ENCODE measurements around the gene TXNL1.

DNA sequence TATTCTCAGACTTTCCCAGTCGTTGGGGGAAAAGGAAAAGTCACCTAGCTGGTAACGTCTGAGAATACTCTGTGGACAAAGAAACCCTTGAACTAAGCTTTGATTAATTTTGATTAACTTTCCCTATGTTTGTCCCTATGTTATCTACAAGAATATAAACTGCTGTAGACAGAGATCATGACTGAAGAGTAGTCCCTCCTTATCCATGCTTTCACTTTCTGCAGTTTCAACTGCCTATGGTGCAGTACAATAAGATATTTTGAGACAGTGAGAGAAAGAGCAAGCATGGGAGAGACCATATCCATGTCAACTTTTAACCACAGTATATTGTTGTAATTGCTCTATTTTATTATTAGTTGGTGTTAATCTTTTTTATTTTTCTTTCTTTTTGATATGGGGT, 31.8 kb downstream of the TXNL1 start:
- TF ChIP-seq, protein P1, sequence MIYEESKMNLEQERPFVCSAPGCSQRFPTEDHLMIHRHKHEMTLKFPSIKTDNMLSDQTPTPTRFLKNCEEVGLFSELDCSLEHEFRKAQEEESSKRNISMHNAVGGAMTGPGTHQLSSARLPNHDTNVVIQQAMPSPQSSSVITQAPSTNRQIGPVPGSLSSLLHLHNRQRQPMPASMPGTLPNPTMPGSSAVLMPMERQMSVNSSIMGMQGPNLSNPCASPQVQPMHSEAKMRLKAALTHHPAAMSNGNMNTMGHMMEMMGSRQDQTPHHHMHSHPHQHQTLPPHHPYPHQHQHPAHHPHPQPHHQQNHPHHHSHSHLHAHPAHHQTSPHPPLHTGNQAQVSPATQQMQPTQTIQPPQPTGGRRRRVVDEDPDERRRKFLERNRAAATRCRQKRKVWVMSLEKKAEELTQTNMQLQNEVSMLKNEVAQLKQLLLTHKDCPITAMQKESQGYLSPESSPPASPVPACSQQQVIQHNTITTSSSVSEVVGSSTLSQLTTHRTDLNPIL (CRISPR knock-in tag; IDR thresholded peaks at IDR 0.05; ENCODE audit: low read depth) = no peak
- no peak for TF ChIP-seq ARNTL (CRISPR knock-in tag; IDR thresholded peaks at IDR 0.05; ENCODE audit: borderline replicate concordance, low read depth)
- no peak for TF ChIP-seq ZNF70 (CRISPR knock-in tag; IDR thresholded peaks at IDR 0.05)
- TF ChIP-seq GLIS3 (CRISPR knock-in tag; IDR thresholded peaks at IDR 0.05) = no peak
- TF ChIP-seq ISL1 (CRISPR knock-in tag; IDR thresholded peaks at IDR 0.05) = no peak
- TF ChIP-seq, protein P2, sequence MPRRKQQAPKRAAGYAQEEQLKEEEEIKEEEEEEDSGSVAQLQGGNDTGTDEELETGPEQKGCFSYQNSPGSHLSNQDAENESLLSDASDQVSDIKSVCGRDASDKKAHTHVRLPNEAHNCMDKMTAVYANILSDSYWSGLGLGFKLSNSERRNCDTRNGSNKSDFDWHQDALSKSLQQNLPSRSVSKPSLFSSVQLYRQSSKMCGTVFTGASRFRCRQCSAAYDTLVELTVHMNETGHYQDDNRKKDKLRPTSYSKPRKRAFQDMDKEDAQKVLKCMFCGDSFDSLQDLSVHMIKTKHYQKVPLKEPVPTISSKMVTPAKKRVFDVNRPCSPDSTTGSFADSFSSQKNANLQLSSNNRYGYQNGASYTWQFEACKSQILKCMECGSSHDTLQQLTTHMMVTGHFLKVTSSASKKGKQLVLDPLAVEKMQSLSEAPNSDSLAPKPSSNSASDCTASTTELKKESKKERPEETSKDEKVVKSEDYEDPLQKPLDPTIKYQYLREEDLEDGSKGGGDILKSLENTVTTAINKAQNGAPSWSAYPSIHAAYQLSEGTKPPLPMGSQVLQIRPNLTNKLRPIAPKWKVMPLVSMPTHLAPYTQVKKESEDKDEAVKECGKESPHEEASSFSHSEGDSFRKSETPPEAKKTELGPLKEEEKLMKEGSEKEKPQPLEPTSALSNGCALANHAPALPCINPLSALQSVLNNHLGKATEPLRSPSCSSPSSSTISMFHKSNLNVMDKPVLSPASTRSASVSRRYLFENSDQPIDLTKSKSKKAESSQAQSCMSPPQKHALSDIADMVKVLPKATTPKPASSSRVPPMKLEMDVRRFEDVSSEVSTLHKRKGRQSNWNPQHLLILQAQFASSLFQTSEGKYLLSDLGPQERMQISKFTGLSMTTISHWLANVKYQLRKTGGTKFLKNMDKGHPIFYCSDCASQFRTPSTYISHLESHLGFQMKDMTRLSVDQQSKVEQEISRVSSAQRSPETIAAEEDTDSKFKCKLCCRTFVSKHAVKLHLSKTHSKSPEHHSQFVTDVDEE (CRISPR knock-in tag; IDR thresholded peaks at IDR 0.05) = no peak
- no peak for TF ChIP-seq RARB (CRISPR knock-in tag; IDR thresholded peaks at IDR 0.05)
- no peak for TF ChIP-seq TCF4 (CRISPR knock-in tag; IDR thresholded peaks at IDR 0.05; ENCODE audit: borderline replicate concordance)
- no peak for TF ChIP-seq OSR1 (CRISPR knock-in tag; IDR thresholded peaks at IDR 0.05)
- no peak for TF ChIP-seq ZNF8 (CRISPR knock-in tag; IDR thresholded peaks at IDR 0.05)
- TF ChIP-seq ZC3H10 (CRISPR knock-in tag; IDR thresholded peaks at IDR 0.05) = no peak
- TF ChIP-seq TOX (CRISPR knock-in tag; IDR thresholded peaks at IDR 0.05; ENCODE audit: borderline replicate concordance) = no peak

Data from SK-N-SH treated with all-trans-retinoic acid at 6 μM for 48 hours (cell line).